M059J (cell line): ENCODE measurements around the gene DEAF1. TPM values are rescaled to one million over a fixed set of nuclear protein-coding genes. Genes with fewer than 3 reads are reported as not detected.
"Not testable (repeated sequence)": the region's sequence is repeated elsewhere in the genome, so short reads cannot be mapped to it uniquely, and the experiment has no call there.

Experiments
- DNase-seq: peaks from one replicate; pipeline ENCODE4 v3.0.0-alpha.2; 2012; ENCODE audit warnings: low read depth
- total RNA-seq: library from RNA; depleted of rRNA; stranded (reverse); fragments of >200 nt; shearing (Covaris generic); gene quantifications from 2 replicates; pipeline ENCODE4 v1.2.3, GENCODE V29; 2014

Gene DEAF1
- total RNA-seq, 1 experiment from 2014 or later: 31.0 TPM

DNA sequence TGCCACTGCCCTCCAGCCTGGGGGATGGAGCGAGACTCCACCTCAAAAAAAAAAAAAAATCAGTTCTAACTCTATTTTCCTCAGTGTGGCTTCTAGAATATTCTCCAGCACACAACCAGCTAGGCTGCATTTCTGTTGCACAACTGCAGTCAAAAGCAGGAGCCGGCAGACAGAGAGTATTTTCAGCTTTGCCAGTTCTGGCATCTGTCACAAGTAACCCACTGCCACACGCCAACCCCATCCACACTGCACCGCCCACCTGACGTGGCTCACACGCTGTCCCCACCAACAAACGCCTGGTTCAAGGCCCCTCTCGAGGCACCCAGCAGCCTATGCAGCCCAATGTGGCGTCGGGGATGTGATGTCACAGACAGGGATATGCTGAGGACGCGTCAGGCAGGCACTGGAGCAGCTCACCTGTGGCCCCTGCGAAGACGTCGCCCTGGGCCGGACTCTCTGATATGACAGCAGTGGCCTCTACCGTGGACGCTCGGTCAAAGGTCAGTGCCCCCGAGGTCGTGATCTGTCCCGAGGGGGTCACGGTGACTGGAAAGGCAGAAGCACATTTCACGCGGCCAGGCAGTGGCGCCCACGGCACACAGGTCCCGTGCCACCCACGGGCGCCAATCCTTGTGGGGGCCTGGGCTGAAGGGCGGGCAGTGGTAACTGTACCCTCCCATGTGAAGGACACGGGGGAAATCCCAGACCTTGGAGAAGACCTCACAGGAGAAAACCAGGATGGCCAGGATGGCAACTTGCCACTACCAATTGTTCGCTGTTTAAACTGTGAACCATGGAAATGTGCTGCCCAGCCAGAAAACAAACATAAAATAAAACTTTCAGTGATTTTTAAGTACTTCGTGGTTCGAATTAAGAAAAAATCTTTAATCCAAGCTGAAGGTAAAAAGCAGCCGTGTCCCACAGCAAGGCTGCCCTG lies 15.5 kb downstream of the DEAF1 start:
- no peak for DNase-seq

DNA sequence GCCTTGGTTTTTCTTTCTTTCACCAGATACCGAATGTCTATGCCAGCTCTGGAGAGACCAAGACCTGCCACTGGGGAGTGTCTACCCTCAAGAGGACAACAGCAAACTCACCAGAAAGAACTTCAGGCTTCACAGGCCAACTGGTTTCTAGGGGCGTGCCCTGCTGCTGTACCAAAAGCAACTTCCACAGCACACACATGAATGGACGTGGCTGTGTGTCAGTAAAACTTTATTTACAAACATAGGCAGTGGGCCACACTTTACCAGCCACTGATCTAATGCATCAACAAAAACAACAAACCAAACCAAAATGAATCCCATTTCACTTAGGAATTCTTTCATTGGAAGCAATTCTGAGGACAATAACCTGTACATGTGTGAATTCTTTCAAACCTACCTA lies 16.7 kb downstream of the DEAF1 start:
- no peak for DNase-seq

DNA sequence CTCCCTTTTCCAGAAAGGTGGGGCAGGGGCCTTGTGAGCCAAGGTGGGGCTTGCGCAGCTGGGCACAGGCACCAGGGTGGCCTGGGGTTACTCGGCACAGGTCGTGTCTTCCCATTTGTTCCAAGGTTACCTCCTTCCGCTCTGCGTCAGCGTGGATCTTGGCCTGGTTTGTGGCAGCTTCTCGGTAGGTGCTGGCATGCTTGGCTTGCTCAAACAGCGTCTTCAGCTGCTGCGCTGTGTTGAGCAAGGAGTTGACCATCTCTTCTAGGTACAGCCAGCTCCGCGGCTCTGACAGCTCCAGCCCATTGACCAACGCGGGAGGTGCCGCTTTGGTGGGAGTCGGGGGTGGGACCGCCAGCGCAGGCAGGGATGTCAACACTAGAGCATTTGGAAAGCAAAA lies 20.6 kb downstream of the DEAF1 start:
- DNase-seq: no peak

DNA sequence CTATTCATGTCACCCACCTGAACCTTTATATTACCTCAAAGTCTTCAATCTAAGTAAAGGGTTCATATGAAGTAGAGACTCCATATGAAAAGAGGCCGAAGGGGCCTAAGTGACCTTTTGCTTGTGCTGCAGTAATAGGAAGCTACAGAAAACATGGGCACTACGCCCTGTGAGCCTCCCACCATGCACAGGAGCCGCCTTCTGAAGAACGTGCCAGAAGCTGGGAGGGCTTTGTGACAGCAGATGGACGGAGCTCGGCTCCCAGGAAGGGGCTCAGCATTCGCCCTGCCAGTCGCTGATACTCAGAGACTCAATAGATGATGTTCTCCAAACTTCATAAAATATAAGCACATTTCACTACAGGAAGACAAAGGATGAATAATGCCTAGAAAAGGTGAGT lies 21.2 kb downstream of the DEAF1 start:
- DNase-seq: no peak

DNA sequence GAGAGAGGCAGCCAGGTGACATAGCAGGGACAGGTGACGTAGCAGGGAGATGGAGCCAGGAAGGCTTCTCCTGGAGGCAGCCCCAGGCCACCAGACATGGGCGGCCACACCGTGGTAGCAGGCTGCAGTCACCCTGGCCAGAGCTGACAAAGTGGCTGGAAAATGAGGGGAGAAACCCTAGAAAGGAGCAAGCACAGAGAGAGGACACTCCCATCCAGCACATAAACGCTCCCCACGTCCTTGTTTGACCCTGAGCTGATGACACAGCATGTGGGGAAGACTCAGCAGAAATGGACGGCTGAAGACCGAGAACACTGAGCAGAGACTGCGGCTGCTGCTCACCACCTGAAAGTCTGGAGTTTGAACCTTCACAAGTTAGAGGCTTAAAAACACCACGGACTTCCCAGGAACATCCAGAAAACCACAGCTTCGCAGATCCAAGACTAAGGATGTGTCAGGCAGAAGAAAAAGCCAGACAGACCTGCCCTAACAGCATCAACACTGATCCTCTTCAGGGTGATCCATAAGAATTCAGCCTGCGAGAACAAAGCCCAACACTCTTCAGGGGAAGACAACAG lies 29.2 kb downstream of the DEAF1 start:
- DNase-seq: no peak

DNA sequence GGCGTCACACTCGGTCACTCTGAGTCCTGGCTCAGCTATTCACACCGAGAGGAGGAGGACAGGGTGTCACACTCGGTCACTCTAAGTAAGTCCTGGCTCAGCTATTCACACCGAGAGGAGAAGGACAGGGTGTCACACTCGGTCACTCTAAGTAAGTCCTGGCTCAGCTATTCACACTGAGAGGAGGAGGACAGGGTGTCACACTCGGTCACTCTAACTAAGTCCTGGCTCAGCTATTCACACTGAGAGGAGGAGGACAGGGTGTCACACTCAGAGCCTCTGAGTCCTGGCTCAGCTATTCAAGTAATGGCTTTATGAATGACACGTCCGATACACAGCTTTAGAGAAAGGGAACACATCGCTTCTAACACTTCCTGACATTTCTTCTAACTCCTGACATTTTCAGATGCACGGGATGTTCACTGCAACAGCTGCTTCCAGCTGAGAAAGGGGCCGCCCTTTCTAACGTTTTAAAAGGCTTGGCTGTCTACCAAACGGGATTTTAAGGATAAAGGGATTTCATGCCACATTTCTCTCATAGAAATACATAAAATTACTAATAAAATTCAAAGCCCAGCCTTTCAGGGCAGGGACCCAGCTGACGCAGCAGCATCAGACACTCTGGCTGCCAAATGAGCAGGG lies 29.8 kb downstream of the DEAF1 start:
- DNase-seq: no peak

DNA sequence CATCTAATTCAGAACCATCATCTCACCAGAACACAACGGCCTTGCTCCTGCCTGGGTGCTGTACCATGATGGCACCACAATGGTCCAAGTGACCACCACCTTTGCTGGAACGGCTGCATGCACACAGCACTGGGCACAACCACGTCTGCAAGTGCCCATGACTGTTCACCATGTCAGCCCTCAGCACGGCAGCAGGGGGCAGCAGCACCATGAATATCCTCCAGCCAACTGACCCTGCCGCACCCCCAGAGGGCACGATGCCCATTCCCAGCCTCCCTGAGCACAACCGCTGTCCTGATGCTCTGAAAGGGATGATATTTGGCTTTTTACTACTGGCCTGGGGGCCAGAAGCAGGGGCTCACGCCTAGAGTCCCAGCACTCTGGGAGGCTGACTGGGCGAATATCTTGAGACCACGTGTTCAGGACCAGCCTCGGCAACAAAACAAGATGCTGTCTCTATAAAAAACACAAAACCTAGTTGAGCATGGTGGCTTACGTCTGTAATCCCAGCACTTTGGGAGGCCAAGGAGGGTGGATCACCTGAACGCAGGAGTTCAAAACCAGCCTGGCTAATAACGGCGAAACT lies 32.2 kb downstream of the DEAF1 start:
- peak; percentile 45 for DNase-seq

DNA sequence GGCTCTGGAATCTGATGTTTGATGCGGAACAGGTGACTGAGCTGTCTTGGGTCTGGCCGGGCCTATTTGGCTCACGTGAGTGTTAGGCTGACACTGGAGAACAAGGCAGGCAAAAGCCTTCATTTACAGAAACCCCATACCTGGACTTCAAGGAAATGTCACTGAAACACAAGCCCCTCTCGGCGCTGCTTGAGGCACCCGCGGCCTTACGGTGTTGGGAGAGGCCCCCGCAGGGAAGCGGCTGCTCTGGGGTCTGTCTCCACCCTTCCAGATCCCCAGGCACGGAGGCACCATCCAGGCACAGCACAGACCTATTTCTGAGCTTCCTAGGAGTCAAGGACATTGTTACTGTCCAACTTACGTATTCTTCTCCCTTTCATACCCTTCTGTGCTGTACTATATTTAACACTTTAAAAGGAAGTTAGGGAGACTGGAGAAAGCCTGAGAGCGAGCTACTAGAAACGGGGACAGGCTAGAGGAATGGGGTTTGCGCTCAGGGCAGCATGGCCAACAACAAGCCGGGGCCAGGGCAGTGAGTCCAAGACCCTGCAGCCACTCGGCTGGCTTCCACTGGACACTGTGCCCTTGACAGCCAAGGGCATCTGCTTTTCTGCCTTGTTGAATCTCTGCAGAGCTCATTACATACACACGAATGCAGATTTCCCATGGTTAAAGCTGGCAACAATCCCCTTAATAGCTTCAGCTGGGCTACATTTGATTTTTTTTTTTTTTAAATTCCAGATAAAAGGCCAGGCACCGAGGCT lies 34.2 kb downstream of the DEAF1 start:
- DNase-seq: no peak

DNA sequence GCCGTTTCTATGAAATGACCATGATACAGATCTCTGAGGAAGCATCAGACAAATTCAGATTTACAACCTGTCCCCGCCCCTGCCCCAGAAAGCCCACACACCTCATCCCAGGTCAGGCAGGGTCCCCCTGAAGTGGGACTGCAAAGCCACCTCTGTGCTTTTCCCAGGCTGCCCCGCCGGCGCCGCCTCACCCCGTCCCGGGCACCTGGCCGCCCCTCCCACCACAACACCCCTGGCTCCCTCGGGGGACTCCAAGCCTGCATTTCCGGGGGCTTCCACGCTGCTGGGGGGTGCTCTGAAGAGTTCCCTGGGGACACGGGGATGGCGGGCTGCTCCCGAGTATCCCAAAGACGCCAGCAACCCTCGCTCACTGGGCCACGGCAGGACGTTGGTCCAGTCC lies 34.7 kb downstream of the DEAF1 start:
- DNase-seq: no peak

DNA sequence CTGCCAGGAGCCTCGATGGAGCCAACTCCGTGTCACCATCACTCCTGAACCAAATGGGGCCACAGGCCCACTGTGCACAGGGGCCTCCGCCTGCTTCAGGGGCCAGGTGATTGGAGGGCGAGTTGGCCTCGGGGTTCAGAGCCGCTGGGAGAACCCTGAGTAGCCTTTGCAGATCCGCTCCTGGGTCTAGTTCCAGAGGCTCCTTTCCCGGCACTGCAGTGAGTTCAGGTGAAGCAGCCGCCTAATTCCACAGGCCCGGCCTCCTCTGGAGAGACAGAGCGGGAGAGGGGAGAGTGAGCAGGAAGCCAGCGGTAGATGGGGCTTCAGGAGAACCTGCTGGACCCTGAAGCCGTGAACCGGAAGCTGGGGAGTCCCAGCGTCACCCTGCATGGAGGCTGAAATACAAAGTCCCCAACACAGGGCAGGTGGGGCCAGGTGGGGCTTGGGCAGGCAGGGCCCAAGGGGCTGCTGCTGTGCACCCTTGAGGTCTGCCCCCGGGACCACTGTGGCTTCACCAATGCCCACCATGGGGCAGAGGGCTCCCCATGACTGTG lies 35.4 kb downstream of the DEAF1 start:
- no peak for DNase-seq

DNA sequence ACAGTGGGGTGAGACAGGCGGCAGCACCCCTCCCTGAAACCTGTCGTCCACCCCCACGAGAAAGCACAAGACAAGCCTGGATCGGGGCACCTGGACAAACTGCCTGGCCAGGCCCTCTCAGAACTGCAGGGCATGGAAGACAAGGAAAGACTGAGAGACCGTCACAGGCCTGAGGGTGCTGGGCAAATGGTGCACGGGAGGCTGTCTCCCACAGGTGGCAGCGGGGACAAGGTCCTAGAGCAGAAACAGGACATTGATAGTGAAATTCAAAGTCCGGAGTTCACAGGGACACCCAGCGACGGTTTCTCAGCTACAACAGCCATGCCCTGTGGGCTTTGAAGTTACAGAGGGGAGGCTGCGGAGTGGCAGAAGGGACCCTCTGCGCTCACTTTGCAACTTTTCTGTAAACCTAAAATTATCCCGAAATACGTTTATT lies 37.3 kb downstream of the DEAF1 start:
- no peak for DNase-seq

DNA sequence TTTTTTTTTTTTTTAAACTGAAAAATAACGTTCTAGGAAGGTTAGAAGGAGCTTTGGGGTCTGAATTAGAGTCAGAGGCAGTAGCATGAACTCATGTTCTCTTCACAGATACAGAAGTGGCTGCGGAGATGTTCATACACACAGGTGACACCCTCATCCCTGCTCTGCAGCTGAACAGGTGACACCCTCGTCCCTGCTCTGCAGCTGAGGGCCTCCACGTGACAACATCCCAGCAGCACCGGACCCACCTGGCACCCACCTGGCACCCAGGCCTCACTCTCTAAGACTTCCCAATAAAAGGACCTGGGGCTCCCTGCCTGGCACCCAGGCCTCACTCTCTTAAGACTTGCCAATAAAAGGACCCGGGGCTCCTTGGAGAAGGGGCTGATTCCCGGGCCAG lies 38.2 kb downstream of the DEAF1 start:
- no peak for DNase-seq

DNA sequence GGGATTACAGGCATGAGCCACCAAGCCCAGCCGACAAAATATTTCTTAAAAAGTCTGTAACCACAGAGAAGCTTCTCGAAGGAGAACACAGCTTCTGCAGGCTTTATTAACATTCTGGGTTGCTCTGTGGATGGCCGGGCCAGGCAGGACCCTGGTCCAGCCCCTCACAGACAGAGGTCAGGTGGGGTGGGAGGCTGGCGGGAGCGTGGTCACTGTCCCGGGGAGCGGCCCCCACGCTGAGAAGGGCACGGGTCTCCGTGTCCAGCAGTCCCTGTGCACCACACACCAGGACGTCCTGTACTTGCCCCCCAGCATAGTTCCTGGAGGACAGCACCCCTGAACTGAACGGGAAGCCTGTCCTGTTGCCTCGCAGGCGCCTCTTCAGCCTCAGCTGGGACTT lies 38.6 kb downstream of the DEAF1 start:
- no peak for DNase-seq

DNA sequence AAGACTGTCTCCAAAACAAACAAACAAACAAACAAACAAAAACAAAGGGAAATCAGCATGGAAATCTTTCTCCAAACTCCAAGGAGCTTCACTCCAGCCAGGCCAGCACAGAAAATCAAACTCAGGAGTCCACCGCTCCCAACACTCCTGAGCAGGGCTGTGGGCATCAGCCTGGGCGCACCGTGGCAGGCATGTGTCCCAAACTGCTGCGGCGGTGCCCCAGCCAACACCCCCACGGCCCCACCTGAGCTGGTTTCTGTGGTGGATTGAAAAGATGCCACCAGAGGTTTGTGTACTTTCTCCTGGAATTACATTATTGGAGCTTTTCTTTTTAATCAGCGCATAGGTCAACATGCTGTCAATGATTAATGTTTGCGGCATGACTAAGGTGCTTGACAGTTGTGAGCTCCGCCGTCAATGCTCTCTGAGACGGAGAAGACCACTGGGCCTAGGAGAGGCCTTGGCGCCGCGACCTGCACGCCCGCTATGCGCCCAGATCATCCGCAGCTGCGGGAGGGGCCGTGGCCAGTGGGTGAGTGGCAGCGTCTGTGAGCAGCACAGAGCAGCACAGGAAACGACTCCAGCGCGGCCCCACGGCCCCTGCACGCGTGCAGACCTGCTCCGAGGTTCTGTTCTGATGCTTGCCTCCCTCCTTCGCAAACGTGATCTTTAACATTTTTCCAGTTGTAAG lies 39.8 kb downstream of the DEAF1 start:
- no peak for DNase-seq

DNA sequence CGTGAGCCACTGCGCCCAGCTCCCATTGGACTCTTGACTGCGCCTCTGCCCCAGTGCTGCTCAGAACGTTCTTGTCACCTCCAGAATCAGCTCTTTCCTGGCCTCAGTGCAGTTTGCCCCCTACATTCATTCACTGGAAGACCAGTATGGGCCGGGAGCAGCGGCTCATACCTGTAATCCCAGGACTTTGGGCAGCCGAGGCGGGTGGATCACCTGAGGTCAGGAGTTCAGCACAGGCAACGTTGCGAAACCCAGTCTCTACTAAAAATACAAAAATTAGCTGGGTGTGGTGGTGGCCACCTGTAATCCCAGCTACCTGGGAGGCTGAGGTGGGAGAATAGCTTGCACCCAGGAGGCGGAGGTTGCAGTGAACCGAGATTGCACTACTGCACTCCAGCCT lies 40.6 kb downstream of the DEAF1 start:
- not testable (repeated sequence) for DNase-seq

DNA sequence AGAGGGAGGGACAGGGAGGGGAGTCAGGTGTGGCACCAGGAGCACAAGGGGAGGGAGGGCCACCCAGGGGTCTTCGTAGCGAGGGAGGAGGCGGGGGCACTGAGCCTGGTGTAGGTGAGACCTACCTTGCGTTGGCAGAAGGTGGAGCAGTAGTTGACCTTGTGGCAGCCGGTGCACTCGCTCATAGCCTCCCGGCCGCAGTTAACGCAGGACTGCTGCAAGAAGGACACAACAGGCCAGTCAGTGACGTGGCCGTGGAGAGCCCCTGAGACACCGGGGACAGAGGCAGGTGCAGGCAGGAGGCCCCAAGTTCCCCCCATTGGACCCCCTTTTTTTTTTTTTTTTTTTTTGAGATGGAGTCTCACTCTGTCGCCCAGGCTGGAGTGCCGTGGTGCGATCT lies 41.2 kb downstream of the DEAF1 start:
- no peak for DNase-seq

DNA sequence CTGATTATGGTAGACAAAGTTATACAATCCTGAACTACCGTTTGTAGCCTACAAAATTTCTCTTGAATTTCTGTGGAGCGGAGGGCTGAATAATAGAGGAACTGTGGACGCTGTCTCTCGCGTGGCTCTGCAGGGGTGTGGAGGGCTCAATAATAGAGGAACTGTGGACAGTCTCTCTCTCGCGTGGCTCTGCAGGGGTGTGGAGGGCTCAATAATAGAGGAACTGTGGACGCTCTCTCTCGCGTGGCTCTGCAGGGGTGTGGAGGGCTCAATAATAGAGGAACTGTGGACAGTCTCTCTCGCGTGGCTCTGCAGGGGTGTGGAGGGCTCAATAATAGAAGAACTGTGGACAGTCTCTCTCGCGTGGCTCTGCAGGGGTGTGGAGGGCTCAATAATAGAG lies 41.9 kb downstream of the DEAF1 start:
- DNase-seq: not testable (repeated sequence)

DNA sequence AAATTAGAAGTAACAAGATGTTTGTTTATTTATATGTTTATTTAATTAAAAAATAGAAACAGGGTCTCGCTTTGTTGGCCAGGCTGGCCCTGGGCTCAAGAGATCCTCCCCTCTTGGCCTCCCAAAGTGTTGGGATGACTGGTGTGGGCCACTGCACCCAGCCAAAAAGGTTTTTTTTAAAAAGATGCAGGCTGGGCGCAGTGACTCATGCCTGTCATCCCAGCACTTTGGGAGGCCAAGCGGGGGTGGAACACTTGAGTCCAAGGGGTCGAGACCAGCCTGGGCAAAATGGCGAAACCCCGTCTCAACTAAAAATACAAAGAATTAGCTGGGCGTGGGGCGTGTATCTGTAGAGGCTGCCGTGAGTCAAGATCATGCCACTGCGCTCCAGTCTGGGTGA lies 44.5 kb downstream of the DEAF1 start:
- peak; percentile 36 for DNase-seq

DNA sequence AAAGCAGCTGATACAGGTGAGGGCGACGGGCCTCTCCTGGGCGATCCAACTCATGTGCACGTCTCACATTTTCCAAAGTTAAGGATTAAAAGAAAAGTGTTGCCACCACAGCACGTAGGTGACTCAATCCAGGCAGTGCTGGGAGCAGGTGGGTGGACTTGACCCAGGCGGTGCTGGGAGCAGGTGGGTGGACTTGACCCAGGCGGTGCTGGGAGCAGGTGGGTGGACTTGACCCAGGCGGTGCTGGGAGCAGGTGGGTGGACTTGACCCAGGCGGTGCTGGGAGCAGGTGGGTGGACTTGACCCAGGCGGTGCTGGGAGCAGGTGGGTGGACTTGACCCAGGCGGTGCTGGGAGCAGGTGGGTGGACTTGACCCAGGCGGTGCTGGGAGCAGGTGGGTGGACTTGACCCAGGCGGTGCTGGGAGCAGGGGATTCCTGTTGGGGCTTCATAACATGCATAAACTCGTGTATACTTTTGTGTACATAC lies 47.3 kb downstream of the DEAF1 start:
- not testable (repeated sequence) for DNase-seq

DNA sequence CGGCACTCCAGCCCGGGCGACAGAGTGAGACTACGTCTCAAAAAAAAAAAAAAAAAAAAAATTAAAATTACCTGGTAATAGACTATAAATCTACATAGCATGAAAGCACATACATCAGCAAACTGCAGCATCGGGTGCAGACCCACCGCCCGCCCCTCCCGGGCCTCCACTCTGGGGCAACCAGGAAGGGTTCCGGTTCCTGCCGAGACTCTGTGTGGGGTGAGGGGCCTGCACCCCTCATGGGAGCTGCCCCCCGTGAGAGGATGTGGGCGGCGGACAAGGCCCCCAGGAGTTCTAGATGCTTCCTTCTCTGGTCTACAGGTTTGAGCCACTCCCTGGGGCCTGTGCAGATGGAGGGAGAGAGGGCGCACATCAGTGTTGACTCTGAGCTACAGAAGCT lies 48.8 kb downstream of the DEAF1 start:
- no peak for DNase-seq

DNA sequence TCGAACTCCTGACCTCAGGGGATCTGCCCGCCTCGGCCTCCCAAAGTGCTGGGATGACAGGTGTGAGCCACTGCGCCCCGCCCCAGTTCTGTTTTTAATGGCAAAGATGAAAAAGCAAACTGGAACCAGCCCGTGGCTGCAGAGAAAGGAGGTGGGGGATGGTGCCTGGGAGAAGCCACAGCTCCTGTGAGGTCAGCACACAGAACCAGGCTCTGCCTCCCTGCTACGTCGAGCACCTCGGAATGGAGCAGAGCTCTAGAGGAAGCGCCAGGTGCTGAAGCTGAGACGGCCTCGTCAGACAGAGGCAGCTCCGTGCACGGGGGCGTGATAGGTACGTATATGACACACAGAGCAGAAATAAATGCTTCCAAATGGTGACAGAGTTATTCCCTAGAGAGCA lies 49.5 kb downstream of the DEAF1 start:
- no peak for DNase-seq
